ENCODE measurements around the gene MEOX1. TPM values are rescaled to one million over a fixed set of nuclear protein-coding genes. Genes with fewer than 3 reads are reported as not detected.

MEOX1 gene
- total RNA-seq, 4 donors from 2014 or later = 6.6 to 16.1 (median 12.9) TPM

DNA sequence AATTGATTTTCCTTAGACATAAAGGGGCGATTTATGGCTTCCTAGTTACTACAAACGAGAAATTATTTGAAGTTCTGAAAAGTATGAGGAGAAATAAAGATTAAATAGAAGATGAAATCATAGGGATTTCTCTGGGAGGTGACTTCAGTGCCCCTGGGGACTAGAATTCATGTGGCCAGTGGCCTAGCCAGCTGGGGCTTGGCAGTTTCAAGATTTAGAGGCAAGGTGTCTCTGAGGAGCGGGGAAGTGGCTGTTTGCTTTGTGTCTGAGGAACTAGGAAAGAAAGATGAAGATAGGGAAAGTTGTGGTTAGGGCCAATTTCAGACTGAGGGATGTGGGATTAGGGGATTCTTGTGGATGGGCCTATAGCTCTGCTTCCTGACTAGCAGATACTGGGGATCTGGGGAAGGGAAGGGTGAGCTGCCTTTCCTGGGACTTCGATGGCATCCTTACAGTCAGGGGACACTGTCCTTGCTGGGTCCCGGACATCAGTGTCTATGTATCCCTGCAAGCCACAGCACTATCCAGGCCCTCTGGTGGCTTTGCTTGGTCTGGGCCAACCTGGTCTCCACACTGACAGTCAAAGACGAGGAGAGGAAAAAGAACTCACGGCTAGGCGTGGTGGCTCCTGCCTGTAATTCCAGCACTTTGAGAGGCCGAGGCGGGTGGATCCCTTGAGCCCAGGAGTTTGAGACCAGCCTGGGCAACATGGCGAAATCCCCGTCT is 22.4 kb upstream of the MEOX1 start:
- H3K27ac ChIP-seq (replicated peaks in 1 of 4) = no peak overlapping the region
- H3K4me3 ChIP-seq = no peak overlapping the region
- no peaks in the 10 kb centered on the region for H3K36me3 ChIP-seq
- TF ChIP-seq EP300 (IDR thresholded peaks at IDR 0.05) (no peak), POLR2AphosphoS5 (IDR thresholded peaks at IDR 0.05) (no peak), POLR2A (IDR thresholded peaks at IDR 0.05; ENCODE audit: low read depth) (no peak)
- TF ChIP-seq, protein P1, sequence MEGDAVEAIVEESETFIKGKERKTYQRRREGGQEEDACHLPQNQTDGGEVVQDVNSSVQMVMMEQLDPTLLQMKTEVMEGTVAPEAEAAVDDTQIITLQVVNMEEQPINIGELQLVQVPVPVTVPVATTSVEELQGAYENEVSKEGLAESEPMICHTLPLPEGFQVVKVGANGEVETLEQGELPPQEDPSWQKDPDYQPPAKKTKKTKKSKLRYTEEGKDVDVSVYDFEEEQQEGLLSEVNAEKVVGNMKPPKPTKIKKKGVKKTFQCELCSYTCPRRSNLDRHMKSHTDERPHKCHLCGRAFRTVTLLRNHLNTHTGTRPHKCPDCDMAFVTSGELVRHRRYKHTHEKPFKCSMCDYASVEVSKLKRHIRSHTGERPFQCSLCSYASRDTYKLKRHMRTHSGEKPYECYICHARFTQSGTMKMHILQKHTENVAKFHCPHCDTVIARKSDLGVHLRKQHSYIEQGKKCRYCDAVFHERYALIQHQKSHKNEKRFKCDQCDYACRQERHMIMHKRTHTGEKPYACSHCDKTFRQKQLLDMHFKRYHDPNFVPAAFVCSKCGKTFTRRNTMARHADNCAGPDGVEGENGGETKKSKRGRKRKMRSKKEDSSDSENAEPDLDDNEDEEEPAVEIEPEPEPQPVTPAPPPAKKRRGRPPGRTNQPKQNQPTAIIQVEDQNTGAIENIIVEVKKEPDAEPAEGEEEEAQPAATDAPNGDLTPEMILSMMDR (IDR thresholded peaks at IDR 0.05) = no peak
- no peaks in the 10 kb centered on the region for H3K27me3 ChIP-seq
- H3K9me3 ChIP-seq = no peaks in the 10 kb centered on the region
- no peak for DNase-seq (ENCODE audit: extremely low spot score)
- WGBS = 99% methylated on average over 12 of the region's 12 CpGs
- intact Hi-C loops (cut with DNase I) = no loop called here
- no peaks in the 10 kb centered on the region for H3K4me1 ChIP-seq

DNA sequence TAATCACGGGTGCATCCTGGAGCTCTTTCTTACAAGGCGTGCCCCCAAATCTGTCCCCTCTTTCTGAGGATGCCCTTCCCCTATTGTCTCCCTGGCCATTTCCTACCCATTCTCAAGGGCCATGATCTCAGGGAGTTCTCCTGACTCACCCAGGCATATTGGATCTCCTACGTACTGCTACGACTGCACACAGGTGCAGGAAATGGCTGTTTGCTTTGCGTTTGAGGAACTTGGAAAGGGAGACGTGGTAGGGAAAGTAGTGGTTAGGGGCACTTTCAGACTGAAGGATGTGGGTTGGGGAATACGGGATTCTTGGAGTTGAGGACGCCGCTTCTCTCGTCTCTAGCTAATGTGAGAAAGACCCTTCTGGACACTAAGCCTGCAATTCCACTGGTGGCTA is 18.7 kb upstream of the MEOX1 start:
- intact Hi-C loops (cut with DNase I) = no loop called here
- Histone ChIP-seq H3K4me3 (no peak overlapping the region), H3K36me3 (no peaks in the 10 kb centered on the region), H3K4me1 (peaks cover 6 to 9% (median 8%) of the 10 kb centered on the region in 4 donors), H3K27me3 (no peaks in the 10 kb centered on the region), H3K9me3 (no peaks in the 10 kb centered on the region), H3K27ac (replicated peaks in 1 of 4) (no peak overlapping the region)
- WGBS = 81% methylated on average over 10 of the region's 10 CpGs
- TF ChIP-seq POLR2AphosphoS5 (IDR thresholded peaks at IDR 0.05) (no peak), POLR2A (IDR thresholded peaks at IDR 0.05; ENCODE audit: low read depth) (no peak), EP300 (IDR thresholded peaks at IDR 0.05) (no peak)
- TF ChIP-seq, protein P1 (IDR thresholded peaks at IDR 0.05) = no peak
- DNase-seq (ENCODE audit: extremely low spot score) = no peak

DNA sequence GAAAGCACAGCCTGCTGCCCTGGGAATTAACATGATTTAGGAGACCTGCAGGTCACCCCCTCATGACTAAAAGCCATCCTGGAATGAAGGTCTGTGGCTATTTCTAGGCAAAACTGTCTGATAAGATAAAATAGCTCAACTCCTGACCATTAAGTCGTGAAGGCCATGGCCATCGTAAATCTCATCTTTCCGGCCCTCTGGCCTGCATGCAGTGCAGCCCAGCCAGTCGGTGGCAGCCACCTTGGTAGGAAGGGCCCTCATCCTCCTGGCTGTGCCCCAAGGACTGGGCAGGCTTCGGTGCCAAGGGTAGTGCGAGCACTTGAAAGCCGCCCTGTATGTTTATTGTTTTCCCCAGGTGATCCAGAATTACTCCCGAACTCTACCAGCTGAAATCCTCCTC is 18.2 kb upstream of the MEOX1 start:
- no peaks in the 10 kb centered on the region for H3K9me3 ChIP-seq

DNA sequence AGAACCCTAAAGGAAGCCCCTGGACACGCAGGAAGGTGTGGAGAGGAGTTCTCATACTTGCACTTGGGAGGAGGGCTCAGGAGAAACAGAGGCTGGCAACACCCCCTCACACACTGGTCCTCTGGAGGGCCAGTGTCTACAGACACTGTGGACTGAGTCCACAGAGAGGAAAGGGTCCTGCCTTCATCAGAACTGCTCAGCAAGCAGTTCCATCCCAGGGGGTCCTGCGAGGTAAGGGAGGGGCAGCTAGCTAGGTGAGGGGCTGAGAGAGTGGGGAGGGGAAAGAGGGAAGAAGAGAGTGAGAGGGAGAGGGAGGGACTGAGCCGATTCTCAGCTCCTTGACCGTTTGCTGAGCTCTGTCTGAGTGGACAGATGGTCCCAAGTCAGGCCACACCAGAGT is 17.7 kb upstream of the MEOX1 start:
- H3K9me3 ChIP-seq = no peaks in the 10 kb centered on the region
- no peaks in the 10 kb centered on the region for H3K36me3 ChIP-seq
- no peak for DNase-seq (ENCODE audit: extremely low spot score)
- H3K27ac ChIP-seq (replicated peaks in 1 of 4) = no peak overlapping the region
- no peak overlapping the region for H3K4me3 ChIP-seq
- H3K27me3 ChIP-seq = no peaks in the 10 kb centered on the region
- WGBS = 61% methylated on average over 4 of the region's 4 CpGs
- TF ChIP-seq POLR2AphosphoS5 (IDR thresholded peaks at IDR 0.05) (no peak), EP300 (IDR thresholded peaks at IDR 0.05) (no peak), POLR2A (IDR thresholded peaks at IDR 0.05; ENCODE audit: low read depth) (no peak)
- TF ChIP-seq, protein P1 (IDR thresholded peaks at IDR 0.05) = no peak
- intact Hi-C loops (cut with DNase I) = no loop called here
- H3K4me1 ChIP-seq = peaks cover 6 to 9% (median 8%) of the 10 kb centered on the region in 4 donors

More for the DNA sequence above, 18.2 kb upstream of the MEOX1 start:
- no peaks in the 10 kb centered on the region for H3K27me3 ChIP-seq
- no peaks in the 10 kb centered on the region for H3K36me3 ChIP-seq
- H3K4me1 ChIP-seq = peaks cover 6 to 9% (median 8%) of the 10 kb centered on the region in 4 donors
- TF ChIP-seq, protein P1 (IDR thresholded peaks at IDR 0.05) = no peak
- H3K4me3 ChIP-seq = no peak overlapping the region
- intact Hi-C loops (cut with DNase I) = no loop called here
- no peak overlapping the region for H3K27ac ChIP-seq (replicated peaks in 1 of 4)
- 85% methylated on average over 8 of the region's 8 CpGs for WGBS
- DNase-seq (ENCODE audit: extremely low spot score) = no peak

DNA sequence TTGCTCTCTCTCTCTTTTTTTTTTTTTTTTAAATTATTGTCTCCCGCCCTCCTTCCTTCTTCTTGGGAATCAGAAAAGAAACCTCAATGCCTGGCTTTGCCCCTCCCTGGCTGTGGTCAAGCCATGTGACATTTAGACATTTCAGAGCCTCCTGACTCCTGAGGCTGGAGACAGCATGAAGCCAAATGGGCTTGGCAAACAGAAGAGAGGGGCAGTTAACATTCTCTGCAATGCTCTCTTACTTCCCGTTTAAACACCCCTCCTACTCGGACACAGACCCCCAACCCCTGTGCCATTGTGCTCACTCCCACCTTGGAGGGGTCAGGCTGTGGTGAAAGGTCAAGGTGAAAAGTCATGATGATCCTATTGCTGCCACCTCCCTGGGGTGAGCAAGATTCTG is 14.7 kb upstream of the MEOX1 start:
- Histone ChIP-seq H3K36me3 (no peaks in the 10 kb centered on the region), H3K27me3 (no peaks in the 10 kb centered on the region), H3K4me1 (peaks cover 9 to 14% (median 11%) of the 10 kb centered on the region in 4 donors), H3K4me3 (no peak overlapping the region), H3K9me3 (no peaks in the 10 kb centered on the region), H3K27ac (replicated peaks in 1 of 4) (no peak overlapping the region)
- TF ChIP-seq POLR2AphosphoS5 (IDR thresholded peaks at IDR 0.05) (no peak), POLR2A (IDR thresholded peaks at IDR 0.05; ENCODE audit: low read depth) (no peak), EP300 (IDR thresholded peaks at IDR 0.05) (no peak)
- TF ChIP-seq, protein P1 (IDR thresholded peaks at IDR 0.05) = no peak
- no peak for DNase-seq (ENCODE audit: extremely low spot score)
- intact Hi-C loops (cut with DNase I) = no loop called here
- 88% methylated on average over 3 of the region's 3 CpGs for WGBS
